ENCODE data around the gene HOXD13.

DNA sequence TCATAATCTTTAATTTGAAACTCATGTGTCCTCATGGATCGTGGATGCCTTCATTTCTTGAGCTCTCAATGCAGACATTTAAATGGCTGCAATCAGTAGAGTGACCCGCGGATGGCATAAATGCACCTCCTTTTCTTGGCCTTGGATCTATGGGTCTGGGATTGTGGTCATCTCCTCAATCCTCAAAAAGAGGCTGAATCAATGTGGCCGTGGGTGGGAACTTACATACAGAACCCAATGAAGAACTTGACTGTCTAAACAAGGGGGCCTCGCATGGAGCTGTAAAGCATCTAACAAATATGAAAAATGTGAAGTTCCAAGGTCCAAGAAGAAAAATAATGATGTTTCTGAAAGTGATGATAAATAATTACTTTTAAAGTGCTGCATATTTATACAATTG is 2.9 kb downstream of the HOXD13 start:
- no peak for TF ChIP-seq EP300 (IDR thresholded peaks at IDR 0.05)
- TF ChIP-seq, protein P1, sequence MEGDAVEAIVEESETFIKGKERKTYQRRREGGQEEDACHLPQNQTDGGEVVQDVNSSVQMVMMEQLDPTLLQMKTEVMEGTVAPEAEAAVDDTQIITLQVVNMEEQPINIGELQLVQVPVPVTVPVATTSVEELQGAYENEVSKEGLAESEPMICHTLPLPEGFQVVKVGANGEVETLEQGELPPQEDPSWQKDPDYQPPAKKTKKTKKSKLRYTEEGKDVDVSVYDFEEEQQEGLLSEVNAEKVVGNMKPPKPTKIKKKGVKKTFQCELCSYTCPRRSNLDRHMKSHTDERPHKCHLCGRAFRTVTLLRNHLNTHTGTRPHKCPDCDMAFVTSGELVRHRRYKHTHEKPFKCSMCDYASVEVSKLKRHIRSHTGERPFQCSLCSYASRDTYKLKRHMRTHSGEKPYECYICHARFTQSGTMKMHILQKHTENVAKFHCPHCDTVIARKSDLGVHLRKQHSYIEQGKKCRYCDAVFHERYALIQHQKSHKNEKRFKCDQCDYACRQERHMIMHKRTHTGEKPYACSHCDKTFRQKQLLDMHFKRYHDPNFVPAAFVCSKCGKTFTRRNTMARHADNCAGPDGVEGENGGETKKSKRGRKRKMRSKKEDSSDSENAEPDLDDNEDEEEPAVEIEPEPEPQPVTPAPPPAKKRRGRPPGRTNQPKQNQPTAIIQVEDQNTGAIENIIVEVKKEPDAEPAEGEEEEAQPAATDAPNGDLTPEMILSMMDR (IDR thresholded peaks at IDR 0.05), result no peak
- TF ChIP-seq ESRRA (IDR thresholded peaks at IDR 0.05; ENCODE audit: borderline replicate concordance, low read length), result no peak
- TF ChIP-seq, protein P2, sequence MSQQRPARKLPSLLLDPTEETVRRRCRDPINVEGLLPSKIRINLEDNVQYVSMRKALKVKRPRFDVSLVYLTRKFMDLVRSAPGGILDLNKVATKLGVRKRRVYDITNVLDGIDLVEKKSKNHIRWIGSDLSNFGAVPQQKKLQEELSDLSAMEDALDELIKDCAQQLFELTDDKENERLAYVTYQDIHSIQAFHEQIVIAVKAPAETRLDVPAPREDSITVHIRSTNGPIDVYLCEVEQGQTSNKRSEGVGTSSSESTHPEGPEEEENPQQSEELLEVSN (IDR thresholded peaks at IDR 0.05; ENCODE audit: borderline replicate concordance, low read depth), result no peak
- TF ChIP-seq CEBPB (IDR thresholded peaks at IDR 0.05), result no peak
- no peak for TF ChIP-seq PHF8 (IDR thresholded peaks at IDR 0.05; ENCODE audit: borderline replicate concordance, low read depth)
- TF ChIP-seq, protein P3, sequence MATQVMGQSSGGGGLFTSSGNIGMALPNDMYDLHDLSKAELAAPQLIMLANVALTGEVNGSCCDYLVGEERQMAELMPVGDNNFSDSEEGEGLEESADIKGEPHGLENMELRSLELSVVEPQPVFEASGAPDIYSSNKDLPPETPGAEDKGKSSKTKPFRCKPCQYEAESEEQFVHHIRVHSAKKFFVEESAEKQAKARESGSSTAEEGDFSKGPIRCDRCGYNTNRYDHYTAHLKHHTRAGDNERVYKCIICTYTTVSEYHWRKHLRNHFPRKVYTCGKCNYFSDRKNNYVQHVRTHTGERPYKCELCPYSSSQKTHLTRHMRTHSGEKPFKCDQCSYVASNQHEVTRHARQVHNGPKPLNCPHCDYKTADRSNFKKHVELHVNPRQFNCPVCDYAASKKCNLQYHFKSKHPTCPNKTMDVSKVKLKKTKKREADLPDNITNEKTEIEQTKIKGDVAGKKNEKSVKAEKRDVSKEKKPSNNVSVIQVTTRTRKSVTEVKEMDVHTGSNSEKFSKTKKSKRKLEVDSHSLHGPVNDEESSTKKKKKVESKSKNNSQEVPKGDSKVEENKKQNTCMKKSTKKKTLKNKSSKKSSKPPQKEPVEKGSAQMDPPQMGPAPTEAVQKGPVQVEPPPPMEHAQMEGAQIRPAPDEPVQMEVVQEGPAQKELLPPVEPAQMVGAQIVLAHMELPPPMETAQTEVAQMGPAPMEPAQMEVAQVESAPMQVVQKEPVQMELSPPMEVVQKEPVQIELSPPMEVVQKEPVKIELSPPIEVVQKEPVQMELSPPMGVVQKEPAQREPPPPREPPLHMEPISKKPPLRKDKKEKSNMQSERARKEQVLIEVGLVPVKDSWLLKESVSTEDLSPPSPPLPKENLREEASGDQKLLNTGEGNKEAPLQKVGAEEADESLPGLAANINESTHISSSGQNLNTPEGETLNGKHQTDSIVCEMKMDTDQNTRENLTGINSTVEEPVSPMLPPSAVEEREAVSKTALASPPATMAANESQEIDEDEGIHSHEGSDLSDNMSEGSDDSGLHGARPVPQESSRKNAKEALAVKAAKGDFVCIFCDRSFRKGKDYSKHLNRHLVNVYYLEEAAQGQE (IDR thresholded peaks at IDR 0.05), result no peak
- TF ChIP-seq JUNB (IDR thresholded peaks at IDR 0.05), result no peak

All from A549 (cell line).